GM19455 (cell line): ENCODE results near the gene HLA-F.

Experiments used
- ATAC-seq: cut with Tn5 transposase; IDR thresholded peaks from one replicate; pipeline ENCODE4 v1.9.1; 2021; ENCODE audit not compliant: unreplicated experiment

HLA-F gene

GRCh38 chr6:29742127-29742526 lies 18.9 kb downstream of the HLA-F start:
- ATAC-seq: no peak

GRCh38 chr6:29743025-29743424 lies 19.8 kb downstream of the HLA-F start:
- ATAC-seq: no peak

- ATAC-seq: no peak
Measured at GRCh38 chr6:29743568-29743967, 20.3 kb downstream of the HLA-F start.

GRCh38 chr6:29744131-29744530 lies 20.9 kb downstream of the HLA-F start:
- no peak for ATAC-seq

GRCh38 chr6:29744621-29745020 lies 21.4 kb downstream of the HLA-F start:
- ATAC-seq: no peak

GRCh38 chr6:29745386-29745785 lies 22.2 kb downstream of the HLA-F start:
- no peak for ATAC-seq

GRCh38 chr6:29745855-29746449 lies 22.7 kb downstream of the HLA-F start:
- ATAC-seq: no peak

- no peak for ATAC-seq
Measured at GRCh38 chr6:29746846-29747687, 23.8 kb downstream of the HLA-F start.

- no peak for ATAC-seq
Measured at GRCh38 chr6:29747688-29748250, 24.5 kb downstream of the HLA-F start.

GRCh38 chr6:29748391-29749307 lies 25.4 kb downstream of the HLA-F start:
- peak; percentile 70 for ATAC-seq

GRCh38 chr6:29749308-29749662 lies 26.1 kb downstream of the HLA-F start:
- peak; percentile 9 for ATAC-seq

GRCh38 chr6:29749668-29750067 lies 26.4 kb downstream of the HLA-F start:
- no peak for ATAC-seq

- ATAC-seq: no peak
Measured at GRCh38 chr6:29750709-29751108, 27.5 kb downstream of the HLA-F start.

- no peak for ATAC-seq
Measured at GRCh38 chr6:29751480-29751879, 28.2 kb downstream of the HLA-F start.

- ATAC-seq: peak; percentile 55
Measured at GRCh38 chr6:29752451-29753308, 29.4 kb downstream of the HLA-F start.

- ATAC-seq: no peak
Measured at GRCh38 chr6:29753309-29753644, 30.0 kb downstream of the HLA-F start.

- ATAC-seq: no peak
Measured at GRCh38 chr6:29755295-29755871, 32.1 kb downstream of the HLA-F start.

GRCh38 chr6:29757282-29757681 lies 34.0 kb downstream of the HLA-F start:
- ATAC-seq: no peak

GRCh38 chr6:29757701-29758293 lies 34.6 kb downstream of the HLA-F start:
- ATAC-seq: no peak

GRCh38 chr6:29758761-29759160 lies 35.5 kb downstream of the HLA-F start:
- ATAC-seq: no peak
